SK-N-SH treated with all-trans-retinoic acid at 6 μM for 48 hours (cell line): ENCODE measurements around the gene SLC41A3.

Source experiments
- ATAC-seq: fragments of 200-7000 bp; cut with Tn5 transposase; 3 replicates; pipeline ENCODE4 v1.9.1; 2020; ENCODE audit warnings: mild to moderate bottlenecking, moderate library complexity
- ARNTL ChIP-seq: fragments of 450-650 bp; formaldehyde crosslinking; IDR thresholded peaks from 2 replicates; pipeline ENCODE4 v1.5.0; 2020; ENCODE audit warnings: low read depth, mild to moderate bottlenecking, moderate library complexity, borderline replicate concordance
- BACH2 ChIP-seq: fragments of 250-450 bp; sonication (Bioruptor Pico); IDR thresholded peaks from 2 replicates; pipeline ENCODE4 v1.9.0; 2021; ENCODE audit warnings: mild to moderate bottlenecking, borderline replicate concordance
- CREB5 ChIP-seq: fragments of 250-450 bp; sonication (Bioruptor Pico); IDR thresholded peaks from 2 replicates; pipeline ENCODE4 v1.5.1; 2020; ENCODE audit warnings: low read depth, mild to moderate bottlenecking, moderate library complexity
- CSDC2 ChIP-seq: fragments of 250-450 bp; sonication (Bioruptor Pico); IDR thresholded peaks from 2 replicates; pipeline ENCODE4 v1.5.0; 2020; ENCODE audit warnings: mild to moderate bottlenecking, moderate library complexity
- CSRNP3 ChIP-seq: fragments of 250-450 bp; sonication (Bioruptor Pico); IDR thresholded peaks from 2 replicates; pipeline ENCODE4 v1.5.1; 2021; ENCODE audit warnings: mild to moderate bottlenecking, moderate library complexity
- GLIS3 ChIP-seq: fragments of 250-450 bp; sonication (Bioruptor Pico); IDR thresholded peaks from 2 replicates; pipeline ENCODE4 v1.5.0; 2020; ENCODE audit warnings: mild to moderate bottlenecking, moderate library complexity
- ISL1 ChIP-seq: fragments of 250-450 bp; sonication (Bioruptor Pico); IDR thresholded peaks from 2 replicates; pipeline ENCODE4 v2.1.2; 2022; ENCODE audit warnings: mild to moderate bottlenecking, moderate library complexity
- OSR1 ChIP-seq: fragments of 250-450 bp; sonication (Bioruptor Pico); IDR thresholded peaks from 2 replicates; pipeline ENCODE4 v1.8.0; 2022; ENCODE audit warnings: moderate library complexity, mild to moderate bottlenecking, inconsistent platforms
- PATZ1 ChIP-seq: fragments of 250-450 bp; sonication (Bioruptor Pico); IDR thresholded peaks from 2 replicates; pipeline ENCODE4 v1.8.0; 2020; ENCODE audit warnings: mild to moderate bottlenecking, moderate library complexity, borderline replicate concordance
- PPARA ChIP-seq: fragments of 250-450 bp; sonication (Bioruptor Pico); IDR thresholded peaks from 2 replicates; pipeline ENCODE4 v1.5.0; 2020; ENCODE audit warnings: mild to moderate bottlenecking, borderline replicate concordance
- RARB ChIP-seq: fragments of 250-450 bp; sonication (Bioruptor Pico); IDR thresholded peaks from 2 replicates; pipeline ENCODE4 v1.8.0; 2021; ENCODE audit warnings: mild to moderate bottlenecking, moderate library complexity
- SNAI2 ChIP-seq: fragments of 250-450 bp; sonication (Bioruptor Pico); IDR thresholded peaks from 2 replicates; pipeline ENCODE4 v1.5.0; 2020; ENCODE audit warnings: mild to moderate bottlenecking, moderate library complexity
- TCF4 ChIP-seq: fragments of 250-450 bp; sonication (Bioruptor Pico); IDR thresholded peaks from 2 replicates; pipeline ENCODE4 v1.8.0; 2021; ENCODE audit warnings: mild to moderate bottlenecking, moderate library complexity, borderline replicate concordance
- TOX ChIP-seq: fragments of 250-450 bp; sonication (Bioruptor Pico); IDR thresholded peaks from 2 replicates; pipeline ENCODE4 v1.8.0; 2021; ENCODE audit warnings: mild to moderate bottlenecking, moderate library complexity, borderline replicate concordance
- ZFP3 ChIP-seq: fragments of 250-450 bp; sonication (Bioruptor Pico); IDR thresholded peaks from 2 replicates; pipeline ENCODE4 v1.5.0; 2020; ENCODE audit warnings: mild to moderate bottlenecking, moderate library complexity
- ZFP30 ChIP-seq: fragments of 450-650 bp; formaldehyde crosslinking; IDR thresholded peaks from 2 replicates; pipeline ENCODE4 v1.5.0; 2022; ENCODE audit warnings: mild to moderate bottlenecking, moderate library complexity
- ZNF565 ChIP-seq: fragments of 450-650 bp; formaldehyde crosslinking; conservative IDR thresholded peaks from 2 replicates; pipeline ENCODE4 v1.5.0; 2020; ENCODE audit warnings: low read depth, mild to moderate bottlenecking, moderate library complexity
- ZNF70 ChIP-seq: fragments of 450-650 bp; formaldehyde crosslinking; IDR thresholded peaks from 2 replicates; pipeline ENCODE4 v1.5.0; 2020; ENCODE audit warnings: mild to moderate bottlenecking, moderate library complexity
- ZNF8 ChIP-seq: fragments of 450-650 bp; formaldehyde crosslinking; IDR thresholded peaks from 2 replicates; pipeline ENCODE4 v1.5.0; 2020; ENCODE audit warnings: mild to moderate bottlenecking, moderate library complexity

SLC41A3 gene

DNA sequence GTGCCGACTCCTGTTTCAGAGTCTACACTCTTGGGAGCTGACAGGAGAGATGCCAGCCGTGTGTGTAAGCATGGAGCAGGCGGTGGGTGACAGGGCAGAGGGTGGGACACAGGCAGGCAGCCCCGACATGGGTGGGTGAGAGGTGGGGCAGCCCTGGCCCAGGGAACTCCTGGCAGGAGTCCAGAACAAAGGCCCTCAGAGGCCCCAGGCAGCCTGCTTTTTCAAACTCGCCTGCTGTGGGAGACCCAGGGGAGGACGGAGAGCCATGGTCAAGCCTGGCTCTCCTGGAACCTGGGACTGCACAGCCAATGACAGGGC, 29.3 kb upstream of the SLC41A3 start (continued):
- TF ChIP-seq TOX (CRISPR knock-in tag) (no peak), GLIS3 (CRISPR knock-in tag) (no peak)

GRCh38 chr3:126112531-126113237, 28.8 kb upstream of the SLC41A3 start:
- TF ChIP-seq CSRNP3 (CRISPR knock-in tag) (no peak), SNAI2 (no peak), TOX (CRISPR knock-in tag) (no peak), RARB (no peak), ZFP3 (CRISPR knock-in tag) (no peak), PATZ1 (CRISPR knock-in tag) (no peak), CSDC2 (CRISPR knock-in tag) (no peak)
- ATAC-seq, result no peak

DNA sequence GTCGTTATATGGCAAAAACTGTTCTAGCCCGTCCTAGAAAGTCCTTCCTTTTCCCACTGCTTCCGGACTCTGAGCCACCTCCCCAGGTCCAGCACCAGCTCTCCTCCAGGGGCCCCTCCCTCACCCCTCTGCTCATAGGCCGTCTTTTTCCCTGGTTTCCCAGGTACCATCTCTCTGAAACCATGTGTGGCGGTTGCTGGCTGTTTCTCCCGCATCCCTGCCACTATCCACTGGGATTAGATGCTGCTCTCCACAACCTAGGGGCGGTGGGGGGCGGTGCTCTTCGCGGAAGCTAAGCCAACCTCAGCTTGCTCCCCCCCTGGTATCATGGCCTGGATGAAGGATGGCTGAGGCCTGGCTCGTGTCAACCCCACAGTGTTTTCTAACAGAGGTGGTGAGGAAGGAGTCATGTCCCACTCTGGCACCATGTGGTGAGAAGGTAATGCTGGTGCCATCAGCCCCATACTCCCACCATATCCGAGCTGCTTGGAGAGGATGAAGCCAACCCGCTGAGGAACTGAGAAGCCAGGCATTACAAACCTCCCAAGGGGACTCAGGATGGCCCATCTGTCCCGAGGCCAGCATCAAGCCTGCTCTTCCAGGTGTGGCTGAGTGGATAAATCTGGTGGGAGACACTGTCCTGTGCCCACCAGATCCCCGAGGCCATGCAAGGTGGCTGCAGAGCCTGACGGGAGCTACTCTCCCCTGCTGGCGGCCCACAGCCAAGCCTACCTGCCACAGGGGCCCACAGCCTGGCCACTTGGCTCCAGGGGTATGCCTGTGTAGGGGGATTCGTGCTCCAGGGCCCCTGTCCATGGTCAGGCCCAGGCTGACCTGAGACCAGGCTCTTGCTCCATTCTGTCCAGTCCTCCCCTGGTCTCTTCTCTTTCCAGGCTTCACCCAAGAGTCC, 27.9 kb upstream of the SLC41A3 start:
- TF ChIP-seq ISL1 (CRISPR knock-in tag) (no peak), TCF4 (no peak), GLIS3 (CRISPR knock-in tag) (no peak)
- ATAC-seq, result no peak

- ATAC-seq, result no peak
These were observed 27.2 kb upstream of the SLC41A3 start for GRCh38 chr3:126111126-126111551.

DNA sequence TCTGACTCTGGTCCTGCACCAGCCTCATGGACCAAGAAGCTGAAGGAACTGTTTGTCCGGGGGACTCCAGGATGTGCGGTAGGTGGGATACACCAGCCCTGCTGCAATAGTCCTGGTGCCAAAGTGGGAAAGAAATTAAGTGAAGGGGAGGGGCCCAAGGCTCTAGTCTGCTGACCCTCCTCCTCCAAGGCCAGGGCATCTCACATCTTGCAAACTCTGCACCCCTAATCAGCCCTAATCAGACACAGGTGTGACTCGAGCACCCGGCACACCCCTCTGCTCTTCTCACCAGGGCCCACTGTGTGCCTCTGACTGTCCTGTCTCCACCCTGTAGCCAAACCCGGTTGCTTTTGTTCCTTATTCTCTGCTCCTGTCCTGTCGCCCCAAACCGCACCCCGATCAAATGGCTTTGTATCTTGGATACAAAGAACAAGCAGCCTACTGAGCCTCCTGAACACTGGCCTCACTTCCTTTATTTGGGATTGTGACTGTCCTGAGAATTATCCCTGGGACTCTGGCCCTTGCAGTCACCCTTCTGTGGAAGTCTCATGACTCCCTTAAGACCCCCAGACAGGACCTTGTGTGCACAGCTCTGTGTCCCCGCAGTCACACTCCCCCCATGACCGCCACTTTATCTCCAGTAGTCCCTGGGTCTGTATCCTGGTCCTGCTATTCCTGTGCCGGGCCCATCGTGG, 26.7 kb upstream of the SLC41A3 start:
- ATAC-seq, result no peak
- no peak for TF ChIP-seq PATZ1 (CRISPR knock-in tag)
- TF ChIP-seq RARB, result no peak
- no peak for TF ChIP-seq ZNF70
- TF ChIP-seq ARNTL (CRISPR knock-in tag), result no peak
- TF ChIP-seq BACH2 (CRISPR knock-in tag), result no peak
- TF ChIP-seq PPARA (CRISPR knock-in tag), result no peak
- no peak for TF ChIP-seq OSR1 (CRISPR knock-in tag)
- no peak for TF ChIP-seq CSRNP3 (CRISPR knock-in tag)
- TF ChIP-seq ZFP3 (CRISPR knock-in tag), result no peak
- no peak for TF ChIP-seq TOX (CRISPR knock-in tag)

More at GRCh38 chr3:126111126-126111551, 27.2 kb upstream of the SLC41A3 start:
- TF ChIP-seq ARNTL (CRISPR knock-in tag), result no peak
- TF ChIP-seq CSDC2 (CRISPR knock-in tag), result no peak
- TF ChIP-seq ZNF565, result no peak
- no peak for TF ChIP-seq ZNF8 (CRISPR knock-in tag)
- TF ChIP-seq PATZ1 (CRISPR knock-in tag), result no peak
- TF ChIP-seq ZFP30 (CRISPR knock-in tag), result no peak
- no peak for TF ChIP-seq CREB5
